ENCODE results near the gene ZNHIT6.
"Not testable (repeated sequence)": the region's sequence is repeated elsewhere in the genome, so short reads cannot be mapped to it uniquely, and the experiment has no call there.

Gene ZNHIT6

GRCh38 chr1:85650645-85651044 lies 57.6 kb downstream of the ZNHIT6 start (continued):
- TF ChIP-seq PATZ1 (CRISPR knock-in tag; IDR thresholded peaks at IDR 0.05; ENCODE audit: borderline replicate concordance) (no peak), SNAI2 (CRISPR knock-in tag; IDR thresholded peaks at IDR 0.05) (no peak), OSR1 (CRISPR knock-in tag; IDR thresholded peaks at IDR 0.05) (no peak), ZNF8 (CRISPR knock-in tag; IDR thresholded peaks at IDR 0.05) (no peak)

DNA sequence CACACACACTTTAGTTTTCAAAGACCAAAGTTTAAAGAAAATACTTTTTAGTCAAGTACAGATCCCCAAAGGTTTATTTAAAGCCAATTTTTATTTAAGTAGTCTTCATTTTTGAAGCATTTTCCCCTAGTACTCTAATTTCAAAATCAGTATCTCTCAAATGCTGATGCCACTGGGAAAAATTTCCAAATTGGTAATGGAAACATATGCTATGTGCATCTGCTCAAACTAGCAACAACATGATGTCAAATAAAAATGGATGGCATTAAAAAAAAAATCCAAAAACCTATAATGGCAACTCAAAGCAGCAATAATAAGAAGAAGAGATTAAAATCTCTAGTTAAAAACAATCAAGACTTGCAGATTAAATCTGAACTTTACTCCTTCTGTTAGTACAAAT lies 58.6 kb downstream of the ZNHIT6 start:
- no peak for ATAC-seq
- no peak for TF ChIP-seq ARNTL (CRISPR knock-in tag; IDR thresholded peaks at IDR 0.05; ENCODE audit: borderline replicate concordance, low read depth)
- TF ChIP-seq PATZ1 (CRISPR knock-in tag; IDR thresholded peaks at IDR 0.05; ENCODE audit: borderline replicate concordance): no peak
- TF ChIP-seq ZNF70 (CRISPR knock-in tag; IDR thresholded peaks at IDR 0.05): no peak
- TF ChIP-seq CREB5 (CRISPR knock-in tag; IDR thresholded peaks at IDR 0.05; ENCODE audit: low read depth): no peak
- TF ChIP-seq ISL1 (CRISPR knock-in tag; IDR thresholded peaks at IDR 0.05): no peak
- TF ChIP-seq ESRRG (CRISPR knock-in tag; IDR thresholded peaks at IDR 0.05): no peak
- TF ChIP-seq ZNF565 (CRISPR knock-in tag; conservative IDR thresholded peaks at IDR 0.05; ENCODE audit: low read depth): no peak
- no peak for TF ChIP-seq OSR1 (CRISPR knock-in tag; IDR thresholded peaks at IDR 0.05)
- TF ChIP-seq TCF4 (CRISPR knock-in tag; IDR thresholded peaks at IDR 0.05; ENCODE audit: borderline replicate concordance): no peak
- TF ChIP-seq GLIS3 (CRISPR knock-in tag; IDR thresholded peaks at IDR 0.05): no peak
- TF ChIP-seq, protein P1, sequence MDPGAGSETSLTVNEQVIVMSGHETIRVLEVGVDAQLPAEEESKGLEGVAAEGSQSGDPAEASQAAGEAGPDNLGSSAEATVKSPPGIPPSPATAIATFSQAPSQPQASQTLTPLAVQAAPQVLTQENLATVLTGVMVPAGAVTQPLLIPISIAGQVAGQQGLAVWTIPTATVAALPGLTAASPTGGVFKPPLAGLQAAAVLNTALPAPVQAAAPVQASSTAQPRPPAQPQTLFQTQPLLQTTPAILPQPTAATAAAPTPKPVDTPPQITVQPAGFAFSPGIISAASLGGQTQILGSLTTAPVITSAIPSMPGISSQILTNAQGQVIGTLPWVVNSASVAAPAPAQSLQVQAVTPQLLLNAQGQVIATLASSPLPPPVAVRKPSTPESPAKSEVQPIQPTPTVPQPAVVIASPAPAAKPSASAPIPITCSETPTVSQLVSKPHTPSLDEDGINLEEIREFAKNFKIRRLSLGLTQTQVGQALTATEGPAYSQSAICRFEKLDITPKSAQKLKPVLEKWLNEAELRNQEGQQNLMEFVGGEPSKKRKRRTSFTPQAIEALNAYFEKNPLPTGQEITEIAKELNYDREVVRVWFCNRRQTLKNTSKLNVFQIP (CRISPR knock-in tag; IDR thresholded peaks at IDR 0.05; ENCODE audit: borderline replicate concordance, low read depth): no peak
- TF ChIP-seq CSDC2 (CRISPR knock-in tag; IDR thresholded peaks at IDR 0.05): no peak
- TF ChIP-seq BACH2 (CRISPR knock-in tag; IDR thresholded peaks at IDR 0.05; ENCODE audit: borderline replicate concordance): no peak
- no peak for TF ChIP-seq ZC3H10 (CRISPR knock-in tag; IDR thresholded peaks at IDR 0.05)

DNA sequence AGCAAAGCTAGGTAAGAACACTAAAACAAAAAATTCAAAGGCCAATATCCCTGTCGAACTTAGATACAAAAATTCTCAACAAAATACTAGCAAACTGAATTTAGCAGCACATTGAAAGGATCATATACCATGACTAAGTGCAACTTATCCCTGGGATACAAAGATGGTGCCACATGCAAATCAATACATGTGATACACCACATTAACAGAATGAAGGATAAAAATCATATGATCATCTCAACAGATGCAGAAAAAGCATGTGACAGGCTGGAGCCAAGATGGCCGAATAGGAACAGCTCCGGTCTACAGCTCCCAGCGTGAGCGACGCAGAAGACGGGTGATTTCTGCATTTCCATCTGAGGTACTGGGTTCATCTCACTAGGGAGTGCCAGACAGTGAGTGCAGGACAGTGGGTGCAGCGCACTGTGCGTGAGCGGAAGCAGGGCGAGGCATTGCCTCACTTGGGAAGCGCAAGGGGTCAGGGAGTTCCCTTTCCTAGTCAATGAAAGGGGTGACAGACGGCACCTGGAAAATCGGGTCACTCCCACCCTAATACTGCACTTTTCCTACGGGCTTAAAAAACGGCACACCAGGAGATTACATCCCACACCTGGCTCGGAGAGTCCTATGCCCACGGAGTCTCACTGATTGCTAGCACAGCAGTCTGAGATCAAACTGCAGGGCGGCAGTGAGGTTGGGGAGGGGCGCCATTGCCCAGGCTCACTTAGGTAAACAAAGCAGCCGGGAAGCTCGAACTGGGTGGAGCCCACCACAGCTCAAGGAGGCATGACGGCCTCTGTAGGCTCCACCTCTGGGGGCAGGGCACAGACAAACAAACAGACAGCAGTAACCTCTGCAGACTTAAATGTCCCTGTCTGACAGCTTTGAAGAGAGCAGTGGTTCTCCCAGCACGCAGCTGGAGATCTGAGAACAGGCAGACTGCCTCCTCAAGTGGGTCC lies 66.4 kb downstream of the ZNHIT6 start:
- not testable (repeated sequence) for ATAC-seq

DNA sequence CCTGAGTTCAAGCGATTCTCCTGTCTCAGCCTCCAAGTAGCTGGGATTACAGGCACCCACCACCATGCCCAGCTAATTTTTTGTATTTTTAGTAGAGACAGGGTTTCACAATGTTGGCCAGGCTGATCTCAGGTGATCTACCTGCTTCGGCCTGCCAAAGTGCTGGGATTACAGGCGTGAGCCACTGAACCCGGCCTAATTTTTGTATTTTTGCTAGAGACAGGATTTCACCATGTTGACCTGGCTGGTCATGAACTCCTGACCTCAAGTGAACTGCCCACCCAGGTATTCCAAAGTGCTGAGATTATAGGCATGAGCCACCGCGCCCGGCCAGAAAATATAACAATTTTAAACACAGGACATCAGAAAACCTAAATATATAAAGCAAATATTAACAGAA lies 68.3 kb downstream of the ZNHIT6 start:
- ATAC-seq: not testable (repeated sequence)

- ATAC-seq: no peak
- TF ChIP-seq RARB (CRISPR knock-in tag; IDR thresholded peaks at IDR 0.05): no peak
- TF ChIP-seq, protein P1 (CRISPR knock-in tag; IDR thresholded peaks at IDR 0.05; ENCODE audit: borderline replicate concordance, low read depth): no peak
- TF ChIP-seq ISL1 (CRISPR knock-in tag; IDR thresholded peaks at IDR 0.05): no peak
- no peak for TF ChIP-seq PPARA (CRISPR knock-in tag; IDR thresholded peaks at IDR 0.05; ENCODE audit: borderline replicate concordance)
- TF ChIP-seq, protein P2, sequence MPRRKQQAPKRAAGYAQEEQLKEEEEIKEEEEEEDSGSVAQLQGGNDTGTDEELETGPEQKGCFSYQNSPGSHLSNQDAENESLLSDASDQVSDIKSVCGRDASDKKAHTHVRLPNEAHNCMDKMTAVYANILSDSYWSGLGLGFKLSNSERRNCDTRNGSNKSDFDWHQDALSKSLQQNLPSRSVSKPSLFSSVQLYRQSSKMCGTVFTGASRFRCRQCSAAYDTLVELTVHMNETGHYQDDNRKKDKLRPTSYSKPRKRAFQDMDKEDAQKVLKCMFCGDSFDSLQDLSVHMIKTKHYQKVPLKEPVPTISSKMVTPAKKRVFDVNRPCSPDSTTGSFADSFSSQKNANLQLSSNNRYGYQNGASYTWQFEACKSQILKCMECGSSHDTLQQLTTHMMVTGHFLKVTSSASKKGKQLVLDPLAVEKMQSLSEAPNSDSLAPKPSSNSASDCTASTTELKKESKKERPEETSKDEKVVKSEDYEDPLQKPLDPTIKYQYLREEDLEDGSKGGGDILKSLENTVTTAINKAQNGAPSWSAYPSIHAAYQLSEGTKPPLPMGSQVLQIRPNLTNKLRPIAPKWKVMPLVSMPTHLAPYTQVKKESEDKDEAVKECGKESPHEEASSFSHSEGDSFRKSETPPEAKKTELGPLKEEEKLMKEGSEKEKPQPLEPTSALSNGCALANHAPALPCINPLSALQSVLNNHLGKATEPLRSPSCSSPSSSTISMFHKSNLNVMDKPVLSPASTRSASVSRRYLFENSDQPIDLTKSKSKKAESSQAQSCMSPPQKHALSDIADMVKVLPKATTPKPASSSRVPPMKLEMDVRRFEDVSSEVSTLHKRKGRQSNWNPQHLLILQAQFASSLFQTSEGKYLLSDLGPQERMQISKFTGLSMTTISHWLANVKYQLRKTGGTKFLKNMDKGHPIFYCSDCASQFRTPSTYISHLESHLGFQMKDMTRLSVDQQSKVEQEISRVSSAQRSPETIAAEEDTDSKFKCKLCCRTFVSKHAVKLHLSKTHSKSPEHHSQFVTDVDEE (CRISPR knock-in tag; IDR thresholded peaks at IDR 0.05): no peak
- TF ChIP-seq BACH2 (CRISPR knock-in tag; IDR thresholded peaks at IDR 0.05; ENCODE audit: borderline replicate concordance): no peak
- no peak for TF ChIP-seq CSDC2 (CRISPR knock-in tag; IDR thresholded peaks at IDR 0.05)
- TF ChIP-seq ZFP3 (CRISPR knock-in tag; IDR thresholded peaks at IDR 0.05): no peak
- TF ChIP-seq ZC3H10 (CRISPR knock-in tag; IDR thresholded peaks at IDR 0.05): no peak
- no peak for TF ChIP-seq CREB5 (CRISPR knock-in tag; IDR thresholded peaks at IDR 0.05; ENCODE audit: low read depth)
- no peak for TF ChIP-seq TCF4 (CRISPR knock-in tag; IDR thresholded peaks at IDR 0.05; ENCODE audit: borderline replicate concordance)
- TF ChIP-seq ARNTL (CRISPR knock-in tag; IDR thresholded peaks at IDR 0.05; ENCODE audit: borderline replicate concordance, low read depth): no peak
- no peak for TF ChIP-seq GLIS3 (CRISPR knock-in tag; IDR thresholded peaks at IDR 0.05)
Measured at GRCh38 chr1:85638412-85638811, 69.8 kb downstream of the ZNHIT6 start.
